Cardiac muscle cell (in vitro differentiated cells and primary cell): ENCODE results near the gene ATAD5. TPM values are rescaled to one million over a fixed set of nuclear protein-coding genes. Genes with fewer than 3 reads are reported as not detected.
A peak's percentile ranks its signal among the peaks of the same experiment; 100 is the strongest.

Experiments used
- DNase-seq, 2 donors: peaks; one replicate each; pipeline versions ENCODE4 v3.0.0 to v3.0.0-alpha.2; 2010 to 2017; ENCODE audit warnings: low read depth in 1 of 2, low spot score in 1 of 2
- H3K27ac ChIP-seq: fragments of 200-600 bp; sonication (generic); 2 replicates; pipeline ENCODE4 v1.5.1; 2016
- H3K27me3 ChIP-seq: fragments of 200-600 bp; sonication (generic); 2 replicates; pipeline ENCODE4 v1.6.0; 2016; ENCODE audit warnings: control low read depth
- H3K36me3 ChIP-seq: fragments of 200-600 bp; sonication (generic); 2 replicates; pipeline ENCODE4 v1.5.1; 2016; ENCODE audit warnings: control low read depth
- H3K4me1 ChIP-seq: fragments of 200-600 bp; sonication (generic); 2 replicates; pipeline ENCODE4 v1.8.1; 2017; ENCODE audit warnings: low read depth, mild to moderate bottlenecking, mixed run types
- H3K4me3 ChIP-seq: fragments of 200-600 bp; sonication (generic); 2 replicates; pipeline ENCODE4 v1.5.1; 2016; ENCODE audit warnings: mild to moderate bottlenecking
- H3K9me3 ChIP-seq: fragments of 200-600 bp; sonication (generic); 2 replicates; pipeline ENCODE4 v1.5.1; 2017; ENCODE audit warnings: low read depth, mild to moderate bottlenecking, control low read depth
- polyA plus RNA-seq: library from polyadenylated mRNA; unstranded; fragments of >200 nt; fragmentation: Nextera tagmentation; extraction: Ambion mirVana; gene quantifications from 2 replicates; pipeline ENCODE4 v1.2.1, GENCODE V29; 2016
- total RNA-seq: library from RNA; depleted of rRNA; stranded (reverse); fragments of >200 nt; gene quantifications from 2 replicates; pipeline ENCODE4 v1.2.3, GENCODE V29; 2016
- TF ChIP-seq, protein P1 (sequence below): IDR thresholded peaks from 2 replicates; pipeline ENCODE4 v1.5.1; 2012; ENCODE audit warnings: low read depth, mild to moderate bottlenecking, low read length

ATAD5 gene
- total and polyA plus RNA-seq, 2 experiments from 2014 or later: 4.1 to 6.3 TPM

GRCh38 chr17:30838202-30838807 is 6.5 kb downstream of the ATAD5 start:
- no peaks in the 10 kb centered on the region for H3K27me3 ChIP-seq
- H3K4me3 ChIP-seq: no peak overlapping the region
- DNase-seq: no peak
- no peak overlapping the region for H3K27ac ChIP-seq
- H3K9me3 ChIP-seq: no peaks in the 10 kb centered on the region
- peaks cover under 1% of the 10 kb centered on the region for H3K4me1 ChIP-seq
- H3K36me3 ChIP-seq: peaks cover 10% of the 10 kb centered on the region
- TF ChIP-seq, protein P1, sequence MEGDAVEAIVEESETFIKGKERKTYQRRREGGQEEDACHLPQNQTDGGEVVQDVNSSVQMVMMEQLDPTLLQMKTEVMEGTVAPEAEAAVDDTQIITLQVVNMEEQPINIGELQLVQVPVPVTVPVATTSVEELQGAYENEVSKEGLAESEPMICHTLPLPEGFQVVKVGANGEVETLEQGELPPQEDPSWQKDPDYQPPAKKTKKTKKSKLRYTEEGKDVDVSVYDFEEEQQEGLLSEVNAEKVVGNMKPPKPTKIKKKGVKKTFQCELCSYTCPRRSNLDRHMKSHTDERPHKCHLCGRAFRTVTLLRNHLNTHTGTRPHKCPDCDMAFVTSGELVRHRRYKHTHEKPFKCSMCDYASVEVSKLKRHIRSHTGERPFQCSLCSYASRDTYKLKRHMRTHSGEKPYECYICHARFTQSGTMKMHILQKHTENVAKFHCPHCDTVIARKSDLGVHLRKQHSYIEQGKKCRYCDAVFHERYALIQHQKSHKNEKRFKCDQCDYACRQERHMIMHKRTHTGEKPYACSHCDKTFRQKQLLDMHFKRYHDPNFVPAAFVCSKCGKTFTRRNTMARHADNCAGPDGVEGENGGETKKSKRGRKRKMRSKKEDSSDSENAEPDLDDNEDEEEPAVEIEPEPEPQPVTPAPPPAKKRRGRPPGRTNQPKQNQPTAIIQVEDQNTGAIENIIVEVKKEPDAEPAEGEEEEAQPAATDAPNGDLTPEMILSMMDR: no peak

DNA sequence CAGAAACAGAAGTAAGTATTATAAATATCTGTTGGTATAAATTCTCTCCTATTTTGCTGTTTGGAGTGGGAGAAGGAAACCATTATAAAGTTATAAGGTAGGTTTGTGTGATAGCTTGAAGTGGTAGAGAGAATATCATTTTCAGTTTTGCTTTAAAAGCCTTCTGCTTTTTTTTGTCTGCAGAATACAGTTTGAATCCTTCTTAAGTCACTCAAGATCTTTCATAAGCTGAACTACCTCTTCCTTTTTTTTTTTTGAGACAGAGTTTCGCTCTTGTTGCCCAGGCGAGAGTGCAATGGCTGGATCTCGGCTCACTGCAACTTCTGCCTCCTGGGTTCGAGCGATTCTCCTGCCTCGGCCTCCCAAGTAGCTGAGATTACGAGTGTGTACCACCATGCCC is 9.0 kb downstream of the ATAD5 start:
- Histone ChIP-seq H3K27ac (no peak overlapping the region), H3K9me3 (no peaks in the 10 kb centered on the region), H3K27me3 (no peaks in the 10 kb centered on the region), H3K4me3 (no peak overlapping the region), H3K4me1 (no peaks in the 10 kb centered on the region), H3K36me3 (peaks cover 10% of the 10 kb centered on the region)
- no peak for DNase-seq
- TF ChIP-seq, protein P1: no peak

- no peak for DNase-seq
- TF ChIP-seq, protein P1: no peak
- Histone ChIP-seq H3K9me3 (no peaks in the 10 kb centered on the region), H3K36me3 (no peaks in the 10 kb centered on the region), H3K27ac (no peak overlapping the region), H3K4me3 (no peak overlapping the region), H3K27me3 (no peaks in the 10 kb centered on the region), H3K4me1 (no peaks in the 10 kb centered on the region)
Measured at GRCh38 chr17:30848021-30848420, 16.3 kb downstream of the ATAD5 start.

DNA sequence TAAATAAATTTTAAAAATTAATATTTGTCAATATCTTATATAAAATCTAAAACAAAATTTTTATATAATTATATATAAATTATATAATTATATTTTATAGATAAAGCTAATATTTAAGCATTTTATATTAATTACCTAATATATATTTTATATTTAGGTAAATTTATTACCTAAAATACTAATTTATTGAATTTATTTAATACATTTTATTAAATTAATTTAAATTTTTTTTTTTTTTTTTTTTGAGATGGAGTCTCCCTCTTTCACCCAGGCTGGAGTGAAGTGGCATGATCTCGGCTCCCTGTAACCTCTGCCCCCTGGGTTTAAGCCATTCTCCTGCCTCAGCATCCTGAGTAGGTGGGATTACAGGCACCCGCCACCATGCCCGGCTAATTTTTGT is 22.4 kb downstream of the ATAD5 start:
- no peak overlapping the region for H3K27ac ChIP-seq
- DNase-seq: no peak
- H3K9me3 ChIP-seq: no peaks in the 10 kb centered on the region
- no peaks in the 10 kb centered on the region for H3K27me3 ChIP-seq
- no peak overlapping the region for H3K4me3 ChIP-seq
- no peaks in the 10 kb centered on the region for H3K4me1 ChIP-seq
- TF ChIP-seq, protein P1: no peak
- peaks cover 3% of the 10 kb centered on the region for H3K36me3 ChIP-seq

DNA sequence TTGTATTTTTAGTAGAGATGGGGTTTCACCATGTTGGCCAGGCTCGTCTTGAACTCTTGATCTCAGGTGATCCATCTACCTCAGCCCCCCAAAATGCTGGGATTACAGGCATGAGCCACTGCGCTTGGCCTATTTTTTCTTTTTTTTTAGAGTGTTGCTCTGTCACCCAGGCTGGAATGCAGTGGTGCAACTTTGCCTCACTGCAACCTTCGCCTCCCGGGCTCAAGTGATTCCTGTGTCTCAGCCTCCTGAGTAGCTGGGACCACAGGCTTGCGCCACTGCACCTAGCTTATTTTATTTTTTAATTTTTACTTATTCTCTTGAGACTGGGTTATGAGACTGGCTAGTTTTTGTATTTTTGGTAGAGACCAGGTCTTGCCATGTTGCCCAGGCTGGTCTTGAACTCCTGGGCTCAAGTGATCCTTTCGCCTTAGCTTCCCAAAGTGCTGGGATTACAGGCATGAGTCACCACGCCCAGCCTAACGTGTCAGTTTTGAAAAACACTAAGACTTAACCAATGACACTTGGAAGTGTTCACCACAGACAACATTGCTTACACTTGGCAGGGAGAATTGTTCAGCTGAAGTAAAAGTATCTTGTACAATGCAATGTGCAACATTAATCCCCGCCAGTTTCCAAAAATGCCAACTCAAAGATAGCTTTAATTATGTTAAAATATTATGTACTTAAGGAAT is 26.9 kb downstream of the ATAD5 start:
- peak in 1 of 2 donors; percentile 2 for DNase-seq
- H3K27ac ChIP-seq: no peak overlapping the region
- H3K27me3 ChIP-seq: no peaks in the 10 kb centered on the region
- H3K4me1 ChIP-seq: no peaks in the 10 kb centered on the region
- peaks cover 3% of the 10 kb centered on the region for H3K36me3 ChIP-seq
- no peaks in the 10 kb centered on the region for H3K9me3 ChIP-seq
- TF ChIP-seq, protein P1: no peak
- no peak overlapping the region for H3K4me3 ChIP-seq
